ENCODE data around the gene KCNJ1.

KCNJ1 gene

GRCh38 chr11:128867277-128867676 is at the start of gene KCNJ1:
Gene KCNJ1 (minus strand): TSS chr11:128867296. CDS start chr11:128840243, 27,053 bp downstream.
- Histone ChIP-seq H3K4me1 (ENCODE audit: insufficient read depth, low read length) (peaks cover 28% of the 10 kb centered on the region), H3K9ac (ENCODE audit: low read depth, low read length) (no peak within 1 kb of the TSS), H3K36me3 (ENCODE audit: insufficient read depth, low read length) (no peaks in the 10 kb centered on the region), H3K9me3 (ENCODE audit: control insufficient read depth, insufficient read depth, low read length) (no peaks in the 10 kb centered on the region)

GRCh38 chr11:128916681-128917080 is 49.6 kb upstream of the KCNJ1 start:
- H3K9ac ChIP-seq (ENCODE audit: low read depth, low read length) = no peak overlapping the region
- H3K36me3 ChIP-seq (ENCODE audit: insufficient read depth, low read length) = no peaks in the 10 kb centered on the region
- 0 out of 2 replicates have a peak, but pooled peaks cover 4% of the 10 kb centered on the region for H3K9me3 ChIP-seq (ENCODE audit: control insufficient read depth, insufficient read depth, low read length)
- H3K4me1 ChIP-seq (ENCODE audit: insufficient read depth, low read length) = no peaks in the 10 kb centered on the region

- 0 out of 2 replicates have a peak, but pooled peaks cover 4% of the 10 kb centered on the region for H3K9me3 ChIP-seq (ENCODE audit: control insufficient read depth, insufficient read depth, low read length)
- H3K4me1 ChIP-seq (ENCODE audit: insufficient read depth, low read length) = no peaks in the 10 kb centered on the region
- H3K9ac ChIP-seq (ENCODE audit: low read depth, low read length) = no peak overlapping the region
- H3K36me3 ChIP-seq (ENCODE audit: insufficient read depth, low read length) = no peaks in the 10 kb centered on the region
Observed at GRCh38 chr11:128916037-128916572, 49.0 kb upstream of the KCNJ1 start.

GRCh38 chr11:128915149-128915521 is 48.0 kb upstream of the KCNJ1 start:
- Histone ChIP-seq H3K9ac (ENCODE audit: low read depth, low read length) (no peak overlapping the region), H3K9me3 (ENCODE audit: control insufficient read depth, insufficient read depth, low read length) (0 out of 2 replicates have a peak, but pooled peaks cover 4% of the 10 kb centered on the region), H3K4me1 (ENCODE audit: insufficient read depth, low read length) (no peaks in the 10 kb centered on the region), H3K36me3 (ENCODE audit: insufficient read depth, low read length) (no peaks in the 10 kb centered on the region)

GRCh38 chr11:128914216-128915148 is 47.4 kb upstream of the KCNJ1 start:
- Histone ChIP-seq H3K9ac (ENCODE audit: low read depth, low read length) (no peak overlapping the region), H3K9me3 (ENCODE audit: control insufficient read depth, insufficient read depth, low read length) (0 out of 2 replicates have a peak, but pooled peaks cover 4% of the 10 kb centered on the region), H3K4me1 (ENCODE audit: insufficient read depth, low read length) (no peaks in the 10 kb centered on the region), H3K36me3 (ENCODE audit: insufficient read depth, low read length) (no peaks in the 10 kb centered on the region)

GRCh38 chr11:128913806-128914205 is 46.7 kb upstream of the KCNJ1 start:
- Histone ChIP-seq H3K9ac (ENCODE audit: low read depth, low read length) (no peak overlapping the region), H3K9me3 (ENCODE audit: control insufficient read depth, insufficient read depth, low read length) (0 out of 2 replicates have a peak, but pooled peaks cover 4% of the 10 kb centered on the region), H3K4me1 (ENCODE audit: insufficient read depth, low read length) (no peaks in the 10 kb centered on the region), H3K36me3 (ENCODE audit: insufficient read depth, low read length) (no peaks in the 10 kb centered on the region)

- Histone ChIP-seq H3K36me3 (ENCODE audit: insufficient read depth, low read length) (no peaks in the 10 kb centered on the region), H3K9ac (ENCODE audit: low read depth, low read length) (no peak overlapping the region), H3K9me3 (ENCODE audit: control insufficient read depth, insufficient read depth, low read length) (0 out of 2 replicates have a peak, but pooled peaks cover 4% of the 10 kb centered on the region), H3K4me1 (ENCODE audit: insufficient read depth, low read length) (no peaks in the 10 kb centered on the region)
Observed at GRCh38 chr11:128911701-128912100, 44.6 kb upstream of the KCNJ1 start.

GRCh38 chr11:128911239-128911638 is 44.1 kb upstream of the KCNJ1 start:
- Histone ChIP-seq H3K9ac (ENCODE audit: low read depth, low read length) (no peak overlapping the region), H3K4me1 (ENCODE audit: insufficient read depth, low read length) (no peaks in the 10 kb centered on the region), H3K9me3 (ENCODE audit: control insufficient read depth, insufficient read depth, low read length) (0 out of 2 replicates have a peak, but pooled peaks cover 4% of the 10 kb centered on the region), H3K36me3 (ENCODE audit: insufficient read depth, low read length) (no peaks in the 10 kb centered on the region)

GRCh38 chr11:128910576-128910975 is 43.5 kb upstream of the KCNJ1 start:
- H3K9ac ChIP-seq (ENCODE audit: low read depth, low read length) = no peak overlapping the region
- H3K36me3 ChIP-seq (ENCODE audit: insufficient read depth, low read length) = no peaks in the 10 kb centered on the region
- H3K4me1 ChIP-seq (ENCODE audit: insufficient read depth, low read length) = no peaks in the 10 kb centered on the region

GRCh38 chr11:128909438-128910125 is 42.5 kb upstream of the KCNJ1 start:
- Histone ChIP-seq H3K4me1 (ENCODE audit: insufficient read depth, low read length) (0 out of 2 replicates have a peak, but pooled peaks cover 3% of the 10 kb centered on the region), H3K36me3 (ENCODE audit: insufficient read depth, low read length) (no peaks in the 10 kb centered on the region), H3K9me3 (ENCODE audit: control insufficient read depth, insufficient read depth, low read length) (0 out of 2 replicates have a peak, but pooled peaks cover 4% of the 10 kb centered on the region), H3K9ac (ENCODE audit: low read depth, low read length) (no peak overlapping the region)

More at GRCh38 chr11:128910576-128910975, 43.5 kb upstream of the KCNJ1 start:
- 0 out of 2 replicates have a peak, but pooled peaks cover 4% of the 10 kb centered on the region for H3K9me3 ChIP-seq (ENCODE audit: control insufficient read depth, insufficient read depth, low read length)

GRCh38 chr11:128908391-128909246 is 41.5 kb upstream of the KCNJ1 start:
- Histone ChIP-seq H3K9me3 (ENCODE audit: control insufficient read depth, insufficient read depth, low read length) (0 out of 2 replicates have a peak, but pooled peaks cover 4% of the 10 kb centered on the region), H3K36me3 (ENCODE audit: insufficient read depth, low read length) (no peaks in the 10 kb centered on the region), H3K4me1 (ENCODE audit: insufficient read depth, low read length) (peaks cover 12% of the 10 kb centered on the region; the same call in 1 of the 2 replicates), H3K9ac (ENCODE audit: low read depth, low read length) (no peak overlapping the region)

- Histone ChIP-seq H3K4me1 (ENCODE audit: insufficient read depth, low read length) (peaks cover 18% of the 10 kb centered on the region; the same call in 1 of the 2 replicates), H3K9me3 (ENCODE audit: control insufficient read depth, insufficient read depth, low read length) (0 out of 2 replicates have a peak, but pooled peaks cover 4% of the 10 kb centered on the region), H3K9ac (ENCODE audit: low read depth, low read length) (no peak overlapping the region), H3K36me3 (ENCODE audit: insufficient read depth, low read length) (no peaks in the 10 kb centered on the region)
Observed at GRCh38 chr11:128907585-128907984, 40.5 kb upstream of the KCNJ1 start.

- no peaks in the 10 kb centered on the region for H3K36me3 ChIP-seq (ENCODE audit: insufficient read depth, low read length)
- no peaks in the 10 kb centered on the region for H3K9me3 ChIP-seq (ENCODE audit: control insufficient read depth, insufficient read depth, low read length)
- H3K4me1 ChIP-seq (ENCODE audit: insufficient read depth, low read length) = peaks cover 28% of the 10 kb centered on the region
- no peak overlapping the region for H3K9ac ChIP-seq (ENCODE audit: low read depth, low read length)
Observed at GRCh38 chr11:128906185-128907050, 39.3 kb upstream of the KCNJ1 start.
